Left kidney (tissue), 8 donors: ENCODE measurements around the gene SRRM3. TPM values are rescaled to one million over a fixed set of nuclear protein-coding genes. Genes with fewer than 3 reads are reported as not detected.
A peak's percentile ranks its signal among the peaks of the same experiment; 100 is the strongest.
"Not testable (repeated sequence)": the region's sequence is repeated elsewhere in the genome, so short reads cannot be mapped to it uniquely, and the experiment has no call there.

Source experiments
- DNase-seq: peaks from one replicate; pipeline ENCODE4 v3.0.0-alpha.2; 2013
- long read RNA-seq, 8 donors: transcript quantifications; one replicate each; lab custom pipeline, GENCODE V29; 2026
- polyA plus RNA-seq: library from polyadenylated mRNA; unstranded; fragments of 120-200 nt; gene quantifications from one replicate; pipeline ENCODE4 v1.2.1, GENCODE V29; 2013; ENCODE audit not compliant: insufficient read length

SRRM3 gene
- polyA plus RNA-seq, result 2.1 TPM
- long read RNA-seq, donor 1, result 0 reads
- long read RNA-seq, donor 2, result 0 reads
- long read RNA-seq, donor 3, result 0 reads
- long read RNA-seq, donor 4, result 0 reads
- long read RNA-seq, donor 5, result 0 reads
- long read RNA-seq, donor 6, partial matches to known transcripts, result 0 of 1 reads
- long read RNA-seq, donor 6, other reads (novel, unspliced or antisense), result 0 of 1 reads
- long read RNA-seq, donor 7, result 0 reads
- long read RNA-seq, donor 8, result 0 reads

GRCh38 chr7:76201732-76202665 is at the start of gene SRRM3:
SRRM3 (plus strand) TSS chr7:76201896; CDS start chr7:76235067, 33,171 bp downstream.
- peak; percentile 72 for DNase-seq

- no peak for DNase-seq
Observed at GRCh38 chr7:76151932-76152331, 49.8 kb upstream of the SRRM3 start.

DNA sequence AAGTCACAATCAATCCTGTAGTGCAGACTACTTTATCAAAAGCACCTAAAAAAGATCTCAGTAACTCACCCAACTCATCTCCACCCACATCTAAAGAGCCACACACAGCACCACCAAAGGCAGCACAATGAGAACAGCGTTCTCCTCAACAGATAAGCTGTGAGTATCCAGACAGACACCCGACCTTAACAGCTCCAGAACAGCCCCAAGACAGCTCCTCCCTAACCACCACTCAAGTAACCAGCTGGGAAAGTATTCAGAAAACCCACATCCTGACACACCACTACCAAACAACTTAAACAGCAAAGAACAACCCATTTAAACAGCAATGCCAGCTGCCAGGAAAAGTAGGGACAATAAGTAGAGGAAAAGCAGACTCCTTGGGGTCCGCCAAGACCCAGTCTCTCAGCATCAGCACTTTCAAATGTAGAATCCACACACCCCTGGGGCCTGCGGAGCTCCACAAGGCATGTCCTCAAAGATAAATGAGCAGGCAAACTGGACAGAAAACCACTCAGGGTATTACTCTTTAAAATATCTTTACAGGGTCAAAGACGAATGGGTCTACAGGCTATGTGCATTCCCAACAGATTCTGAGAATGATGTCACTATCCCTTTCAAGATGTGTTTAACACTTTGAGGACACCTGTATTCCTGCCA is 48.0 kb upstream of the SRRM3 start:
- not testable (repeated sequence) for DNase-seq

- no peak for DNase-seq
Observed at GRCh38 chr7:76155938-76156337, 45.8 kb upstream of the SRRM3 start.

GRCh38 chr7:76156992-76157685 is 44.6 kb upstream of the SRRM3 start:
- DNase-seq, result not testable (repeated sequence)

DNA sequence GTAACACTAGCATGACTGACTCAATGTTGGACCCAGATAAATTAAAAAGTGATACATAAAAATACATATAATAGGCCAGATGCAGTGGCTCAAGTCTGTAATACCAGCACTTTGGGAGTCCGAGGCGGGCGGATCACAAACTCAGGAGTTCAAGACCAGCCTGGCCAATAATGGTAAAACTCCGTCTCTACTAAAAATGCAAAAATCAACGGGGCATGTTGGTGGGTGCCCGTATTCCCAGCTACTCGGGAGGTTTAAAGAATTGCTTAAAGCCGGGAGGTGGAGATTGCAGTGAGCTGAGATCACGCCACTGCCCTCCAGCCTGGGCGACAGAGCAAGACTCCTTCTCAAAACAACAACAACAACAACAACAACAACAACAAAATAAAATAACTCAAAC is 43.3 kb upstream of the SRRM3 start:
- DNase-seq, result not testable (repeated sequence)

DNA sequence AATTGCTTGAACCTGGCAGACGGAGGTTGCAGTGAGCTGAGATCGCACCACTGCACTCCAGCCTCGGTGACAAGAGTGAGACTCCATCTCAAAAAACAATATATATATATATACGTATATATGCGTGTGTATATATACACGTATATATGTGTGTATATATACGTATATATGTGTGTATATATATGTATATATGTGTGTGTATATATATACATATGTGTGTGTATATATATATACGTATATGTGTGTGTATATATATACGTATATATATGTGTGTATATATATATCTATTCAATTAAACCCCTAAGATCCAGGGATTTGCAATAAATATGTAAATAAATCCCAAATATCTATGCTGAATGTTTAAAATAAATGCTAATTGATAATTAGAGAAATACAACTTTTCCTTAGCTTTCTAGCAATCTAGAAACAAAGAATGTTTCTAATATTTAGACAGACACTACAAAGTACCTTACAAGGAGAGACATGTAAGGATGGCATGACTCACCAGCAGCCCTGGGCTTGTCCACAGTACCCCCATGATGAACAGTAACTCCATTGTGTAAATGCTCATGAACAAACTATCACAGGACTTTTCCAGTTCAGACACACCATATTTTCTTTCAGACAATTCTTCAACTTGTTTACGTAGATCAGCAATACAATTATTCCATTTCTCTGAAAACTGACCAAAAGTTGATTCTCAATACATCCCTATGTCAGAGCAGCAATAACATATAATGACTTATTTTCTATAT is 39.1 kb upstream of the SRRM3 start:
- not testable (repeated sequence) for DNase-seq

GRCh38 chr7:76163812-76164211 is 37.9 kb upstream of the SRRM3 start:
- not testable (repeated sequence) for DNase-seq

- DNase-seq, result no peak
Observed at GRCh38 chr7:76165106-76165972, 36.4 kb upstream of the SRRM3 start.

DNA sequence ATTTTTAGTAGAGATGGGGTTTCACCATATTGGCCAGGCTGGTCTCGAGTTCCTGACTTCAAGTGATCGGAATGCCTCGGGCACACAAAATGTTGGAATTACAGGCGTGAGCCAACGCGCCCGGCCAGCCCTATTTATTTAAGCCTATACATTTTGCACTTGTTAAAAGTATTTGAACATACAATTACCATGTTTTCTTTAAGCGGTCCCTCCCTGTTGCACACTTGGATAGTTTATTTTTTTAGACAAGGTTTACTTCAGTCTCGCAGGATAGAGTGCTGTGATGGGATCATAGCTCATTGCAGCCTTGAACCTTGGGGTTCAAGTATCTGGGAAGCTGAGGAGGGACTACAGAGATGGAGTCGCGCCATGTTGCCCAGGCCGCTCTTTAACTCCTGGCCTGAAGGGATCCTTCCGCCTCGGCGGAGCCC is 35.7 kb upstream of the SRRM3 start:
- DNase-seq, result peak; percentile 3

GRCh38 chr7:76166404-76167255 is 35.1 kb upstream of the SRRM3 start:
- DNase-seq, result peak; percentile 96

- no peak for DNase-seq
Observed at GRCh38 chr7:76173566-76174205, 28.0 kb upstream of the SRRM3 start.

GRCh38 chr7:76176951-76177350 is 24.7 kb upstream of the SRRM3 start:
- DNase-seq, result not testable (repeated sequence)

- DNase-seq, result no peak
Observed at GRCh38 chr7:76179686-76180085, 22.0 kb upstream of the SRRM3 start.

- no peak for DNase-seq
Observed at GRCh38 chr7:76182225-76182960, 19.3 kb upstream of the SRRM3 start.

DNA sequence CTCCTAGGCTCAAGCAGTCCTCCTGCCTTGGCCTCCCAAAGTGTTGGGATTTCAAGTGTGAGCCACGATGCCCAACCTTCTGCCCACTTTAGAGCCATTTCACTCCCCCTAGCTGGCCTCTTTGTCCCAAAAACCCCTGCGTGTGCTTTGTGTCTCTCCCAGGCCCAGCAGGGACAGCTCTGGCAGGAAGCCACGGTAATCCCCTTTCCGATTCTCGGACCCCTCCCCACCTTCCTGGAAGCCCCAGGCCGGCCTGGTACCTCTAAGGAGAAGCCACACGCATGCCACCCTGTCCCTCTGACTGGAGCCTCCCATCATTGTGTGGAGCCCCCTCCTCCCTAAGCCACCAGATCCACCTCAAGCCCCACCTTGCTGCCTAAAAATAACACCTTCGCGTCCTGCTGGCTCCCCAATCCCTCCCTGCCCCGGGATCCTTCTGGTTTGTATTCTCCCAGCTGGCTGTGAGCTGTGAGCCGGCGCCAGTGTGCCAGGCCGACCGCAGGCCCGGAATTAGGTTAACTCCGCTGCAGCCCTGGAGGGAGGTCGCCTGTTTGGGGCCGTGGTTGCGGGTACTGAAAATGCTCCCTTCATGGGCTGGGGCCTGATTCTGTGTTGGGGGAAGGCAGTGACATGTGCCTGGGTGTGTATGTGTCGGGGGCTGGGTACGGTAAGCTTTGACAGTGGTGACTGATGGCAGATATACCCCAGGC is 16.4 kb upstream of the SRRM3 start:
- DNase-seq, result no peak

DNA sequence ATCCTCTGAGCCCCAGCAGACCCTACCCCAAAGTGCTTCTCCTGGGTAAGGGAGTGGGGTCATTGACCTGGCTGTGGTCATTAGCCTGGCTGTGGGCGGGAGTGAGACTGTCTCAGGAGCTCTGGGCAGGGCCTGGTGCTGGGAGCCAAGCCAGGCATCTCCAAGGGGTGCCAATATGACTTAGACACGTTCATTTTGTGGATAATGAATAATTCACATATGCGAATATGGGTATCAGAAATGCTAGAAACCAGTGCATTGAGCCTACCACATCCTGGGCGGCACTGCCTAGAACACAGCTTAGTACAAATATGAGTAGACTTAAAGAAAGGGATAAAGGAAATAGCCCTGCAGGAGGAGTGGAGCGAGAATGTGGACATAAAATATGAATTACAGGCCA is 14.4 kb upstream of the SRRM3 start:
- DNase-seq, result no peak
